ENCODE measurements around the gene ARFGAP1. TPM values are rescaled to one million over a fixed set of nuclear protein-coding genes. Genes with fewer than 3 reads are reported as not detected.

ARFGAP1 gene
- total RNA-seq, 1 donor from 2014 or later, result 60.8 TPM

DNA sequence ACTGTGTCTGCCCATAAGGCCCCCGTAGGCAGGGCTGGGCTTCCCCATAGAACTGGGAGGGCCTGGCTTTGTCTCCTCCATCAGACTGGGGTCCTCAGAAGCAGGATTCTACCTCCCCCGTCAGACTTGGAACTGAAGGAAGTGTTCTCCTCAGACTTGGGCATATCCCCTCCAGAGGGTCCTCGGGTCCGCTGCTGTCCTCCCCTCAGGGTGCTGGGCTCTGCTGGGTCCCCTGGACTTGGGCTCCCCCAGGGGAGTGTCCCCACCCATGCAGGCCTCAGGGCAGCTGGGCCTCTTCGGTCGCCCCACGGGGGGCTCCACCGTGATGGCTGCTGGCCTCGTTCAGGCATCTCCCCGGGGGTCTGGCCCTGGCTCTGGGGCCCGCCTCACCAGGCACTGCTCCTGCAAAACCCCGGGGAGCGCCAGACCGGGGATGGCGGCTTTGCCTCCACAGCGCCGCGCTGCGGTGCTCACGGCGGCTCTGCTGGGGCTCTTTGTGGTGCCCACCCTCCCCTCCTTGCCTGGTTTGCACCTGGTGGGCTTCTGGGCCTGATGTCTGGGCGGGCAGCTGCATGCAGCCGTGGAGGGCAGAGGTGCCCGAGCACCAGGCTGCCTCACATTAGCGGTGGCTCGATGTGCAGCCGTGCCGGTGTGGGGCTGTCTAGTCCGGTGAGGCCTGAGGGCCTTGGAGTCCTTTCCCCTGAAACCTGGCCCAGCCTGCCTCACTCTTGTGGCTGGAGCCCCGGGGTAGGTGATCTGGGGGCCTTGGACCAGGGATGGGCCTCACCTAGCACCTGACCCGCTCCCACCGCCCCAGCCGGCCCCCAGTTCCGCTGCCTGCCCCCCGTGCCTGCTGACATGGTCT is 34.3 kb downstream of the ARFGAP1 start:
- DNase-seq (ENCODE audit: low spot score), result no peak

DNA sequence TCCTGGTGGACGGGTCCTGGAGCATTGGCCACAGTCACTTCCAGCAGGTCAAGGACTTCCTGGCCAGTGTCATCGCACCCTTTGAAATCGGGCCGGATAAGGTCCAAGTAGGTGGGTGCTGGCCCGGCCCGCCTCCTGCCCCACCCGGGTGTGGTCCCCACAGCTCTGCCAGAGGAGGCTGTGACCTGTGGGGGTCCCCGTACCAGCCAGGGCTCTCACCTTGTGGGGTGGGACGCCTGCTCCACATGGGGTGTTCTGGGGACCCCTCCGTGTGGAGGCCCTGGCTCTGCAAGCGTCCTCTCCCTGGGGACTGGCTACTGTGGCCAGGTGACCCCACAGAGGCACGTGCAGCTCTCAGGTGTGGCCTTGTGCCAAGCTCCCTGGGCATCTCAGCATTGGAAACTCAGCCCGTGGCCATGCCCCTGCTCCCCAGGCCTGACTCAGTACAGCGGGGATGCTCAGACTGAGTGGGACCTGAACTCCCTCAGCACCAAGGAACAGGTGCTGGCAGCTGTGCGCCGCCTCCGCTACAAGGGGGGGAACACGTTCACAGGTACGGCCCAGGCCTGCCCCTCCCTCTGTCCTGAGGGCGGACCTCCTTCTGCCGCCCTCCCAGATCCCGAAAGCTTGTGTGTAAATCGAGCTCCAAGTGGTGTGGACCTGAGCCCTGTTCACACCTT is 35.1 kb downstream of the ARFGAP1 start:
- DNase-seq (ENCODE audit: low spot score), result no peak

DNA sequence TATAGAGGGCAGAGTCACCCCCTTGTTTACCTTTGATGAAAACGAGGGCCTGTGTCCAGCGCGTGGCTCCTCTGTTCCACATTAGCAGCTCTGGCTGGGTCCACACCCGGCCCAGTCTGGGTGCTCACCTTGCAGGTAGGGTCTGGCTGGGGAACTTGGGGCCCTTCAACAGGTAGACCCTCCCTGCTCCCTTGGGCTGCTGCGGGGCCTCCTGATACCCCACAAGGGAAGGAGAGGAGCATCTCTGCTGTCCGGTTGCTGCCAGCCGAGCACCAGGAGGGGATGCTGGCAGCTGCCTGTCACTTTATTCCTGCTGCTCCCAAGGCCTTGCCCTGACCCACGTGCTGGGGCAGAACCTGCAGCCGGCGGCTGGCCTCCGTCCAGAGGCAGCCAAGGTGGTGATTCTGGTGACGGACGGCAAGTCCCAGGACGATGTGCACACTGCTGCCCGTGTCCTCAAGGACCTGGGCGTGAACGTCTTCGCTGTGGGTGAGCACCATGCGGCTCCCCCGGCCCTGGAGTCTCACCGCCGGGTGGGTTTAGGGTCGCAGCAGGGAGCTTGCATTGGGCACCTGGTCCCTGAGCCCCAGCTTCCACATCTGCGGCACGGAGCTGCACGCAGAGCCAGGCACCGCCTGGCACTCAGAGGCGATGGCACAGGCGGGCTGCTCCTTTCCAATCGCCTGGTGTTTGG is 35.8 kb downstream of the ARFGAP1 start:
- DNase-seq (ENCODE audit: low spot score), result no peak

DNA sequence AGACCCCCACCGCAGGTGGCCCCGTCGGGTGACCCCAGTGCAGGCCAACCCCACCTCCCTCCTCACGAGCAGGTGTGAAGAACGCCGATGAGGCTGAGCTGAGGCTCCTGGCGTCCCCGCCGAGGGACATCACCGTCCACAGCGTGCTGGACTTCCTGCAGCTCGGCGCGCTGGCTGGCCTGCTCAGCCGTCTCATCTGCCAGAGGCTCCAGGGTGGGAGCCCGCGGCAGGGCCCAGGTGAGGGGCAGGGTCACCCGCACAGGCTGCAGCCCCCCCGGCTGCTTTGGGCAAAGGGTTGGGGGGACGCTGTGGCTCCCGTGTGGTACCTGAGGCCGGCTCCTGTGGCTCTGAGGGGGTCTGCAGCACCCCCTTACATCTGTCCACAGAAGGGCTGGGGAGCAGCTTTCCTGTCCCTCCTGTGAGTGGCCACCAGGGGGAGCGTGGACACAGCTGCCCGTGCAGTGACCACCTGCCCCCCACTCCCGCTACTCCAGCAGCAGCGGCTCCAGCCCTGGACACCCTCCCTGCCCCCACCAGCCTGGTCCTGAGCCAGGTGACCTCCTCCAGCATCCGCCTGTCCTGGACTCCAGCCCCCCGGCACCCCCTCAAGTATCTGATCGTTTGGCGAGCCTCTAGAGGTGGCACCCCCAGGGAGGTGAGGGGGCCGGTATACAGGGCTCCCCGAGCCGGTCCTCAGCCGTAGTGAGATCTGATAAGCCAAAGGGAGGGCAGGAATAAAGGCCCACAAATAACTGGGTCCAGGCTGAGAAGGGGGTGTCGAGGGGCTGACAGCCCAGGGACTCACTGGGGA is 36.9 kb downstream of the ARFGAP1 start:
- DNase-seq (ENCODE audit: low spot score), result no peak

DNA sequence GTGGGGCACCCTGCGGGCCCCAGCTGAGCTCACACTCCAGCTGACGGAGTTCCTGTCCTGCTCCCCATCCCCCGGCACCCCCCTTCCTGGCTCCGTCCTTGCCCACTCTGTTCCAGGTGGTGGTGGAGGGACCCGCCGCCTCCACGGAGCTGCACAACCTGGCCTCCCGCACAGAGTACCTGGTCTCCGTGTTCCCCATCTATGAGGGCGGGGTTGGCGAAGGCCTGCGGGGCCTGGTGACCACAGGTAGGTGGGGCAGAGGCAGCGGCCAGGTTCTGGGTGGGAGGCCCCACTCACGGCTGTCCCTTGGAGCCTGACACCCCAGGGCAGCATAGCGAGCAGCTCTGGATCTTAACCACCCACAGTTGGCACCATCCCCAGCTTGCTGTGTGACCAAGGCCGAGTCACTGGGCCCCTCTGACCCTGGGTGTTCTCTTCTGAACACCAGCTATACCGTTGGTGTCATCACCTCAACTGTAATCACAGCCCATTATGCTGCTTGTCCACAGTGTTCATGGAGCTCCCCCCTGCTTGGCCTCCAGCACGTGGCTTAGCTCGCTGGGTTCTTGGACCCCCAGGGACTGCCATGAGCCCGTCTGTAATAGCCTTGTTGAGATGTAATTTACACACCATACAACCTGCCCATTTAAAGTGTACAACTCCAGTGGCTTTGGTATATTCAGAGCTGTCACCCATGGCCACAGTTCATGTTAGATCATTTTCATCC is 37.8 kb downstream of the ARFGAP1 start:
- DNase-seq (ENCODE audit: low spot score), result no peak

DNA sequence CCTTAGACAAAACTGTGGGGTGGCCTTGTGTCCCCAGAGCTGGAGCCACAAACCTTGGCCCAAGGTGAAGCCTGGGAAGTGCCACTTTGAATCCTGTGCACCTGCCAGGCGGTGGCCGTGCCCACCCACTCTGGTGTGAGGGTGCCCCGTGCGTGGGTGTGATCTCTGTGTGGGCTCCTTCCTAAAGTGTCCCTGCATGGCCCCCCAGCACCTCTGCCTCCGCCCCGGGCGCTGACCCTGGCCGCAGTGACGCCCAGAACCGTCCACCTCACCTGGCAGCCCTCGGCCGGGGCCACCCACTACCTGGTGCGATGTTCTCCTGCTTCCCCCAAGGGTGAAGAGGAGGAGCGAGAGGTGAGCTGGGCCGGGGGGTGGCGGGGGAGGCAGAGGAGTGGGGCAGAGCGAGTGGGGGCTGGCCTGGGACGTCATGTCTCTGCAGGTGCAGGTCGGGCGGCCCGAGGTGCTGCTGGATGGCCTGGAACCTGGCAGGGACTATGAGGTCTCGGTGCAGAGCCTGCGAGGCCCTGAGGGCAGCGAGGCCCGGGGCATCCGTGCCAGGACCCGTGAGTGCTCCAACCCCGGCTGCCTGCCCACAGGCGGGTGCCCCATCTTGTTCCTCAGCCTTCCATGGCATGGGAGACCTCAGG is 38.7 kb downstream of the ARFGAP1 start:
- no peak for DNase-seq (ENCODE audit: low spot score)

DNA sequence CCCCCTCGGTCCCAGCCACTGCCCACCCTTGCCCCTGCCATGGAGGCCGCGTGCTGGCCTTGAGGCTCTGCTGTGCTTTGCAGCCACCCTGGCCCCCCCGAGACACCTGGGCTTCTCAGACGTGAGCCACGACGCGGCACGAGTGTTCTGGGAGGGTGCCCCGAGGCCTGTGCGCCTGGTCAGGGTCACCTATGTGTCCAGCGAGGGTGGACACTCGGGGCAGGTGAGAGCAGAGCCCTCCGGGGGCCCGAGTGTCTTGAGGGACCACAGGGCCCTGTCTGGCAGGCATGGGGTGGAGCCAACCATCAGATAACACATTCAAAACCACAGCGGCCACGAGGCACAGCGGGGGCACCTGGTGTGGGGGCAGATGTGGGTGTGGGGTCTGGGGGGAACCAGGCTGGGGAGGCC is 39.2 kb downstream of the ARFGAP1 start:
- no peak for DNase-seq (ENCODE audit: low spot score)

DNA sequence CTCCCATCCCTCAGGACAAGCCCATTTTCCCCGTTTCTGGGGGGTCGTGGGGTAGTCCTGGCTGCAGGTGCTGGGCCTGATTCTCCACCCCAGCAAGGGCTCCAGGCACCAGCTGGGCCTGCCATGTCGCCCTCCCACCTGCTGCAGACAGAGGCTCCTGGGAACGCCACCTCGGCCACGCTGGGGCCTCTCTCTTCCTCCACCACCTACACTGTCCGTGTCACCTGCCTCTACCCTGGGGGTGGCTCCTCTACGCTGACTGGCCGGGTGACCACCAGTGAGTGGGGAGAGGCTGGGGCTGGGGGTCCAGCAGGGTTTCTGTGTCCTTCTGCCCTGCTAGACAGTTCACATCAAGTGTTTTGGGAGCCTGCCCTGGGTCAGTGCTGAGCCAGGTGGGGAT is 39.7 kb downstream of the ARFGAP1 start:
- no peak for DNase-seq (ENCODE audit: low spot score)

DNA sequence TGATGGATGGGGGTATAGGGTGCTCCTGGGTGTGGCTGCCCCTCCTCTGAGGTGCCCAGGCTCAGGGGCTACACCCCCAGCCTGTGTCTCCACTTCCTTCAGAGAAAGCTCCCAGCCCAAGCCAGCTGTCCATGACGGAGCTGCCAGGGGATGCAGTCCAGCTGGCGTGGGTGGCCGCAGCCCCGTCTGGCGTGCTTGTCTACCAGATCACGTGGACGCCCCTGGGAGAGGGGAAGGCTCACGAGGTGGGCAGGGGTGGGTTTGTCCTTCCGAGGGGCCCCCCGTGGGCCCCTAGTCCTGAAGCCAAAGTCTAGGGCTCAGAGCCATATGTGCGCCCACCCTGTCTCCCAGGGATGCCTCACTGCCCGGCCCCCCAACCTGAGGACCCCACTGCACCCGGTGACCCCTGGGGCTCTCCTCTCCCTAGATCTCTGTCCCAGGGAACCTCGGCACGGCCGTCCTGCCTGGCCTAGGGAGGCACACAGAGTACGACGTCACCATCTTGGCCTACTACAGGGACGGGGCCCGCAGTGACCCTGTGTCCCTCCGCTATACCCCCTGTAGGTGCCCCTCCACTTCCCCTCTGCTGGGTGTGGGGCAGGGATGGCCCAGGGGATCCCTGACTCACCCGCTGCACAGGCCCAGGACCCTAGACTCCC is 40.2 kb downstream of the ARFGAP1 start:
- no peak for DNase-seq (ENCODE audit: low spot score)

DNA sequence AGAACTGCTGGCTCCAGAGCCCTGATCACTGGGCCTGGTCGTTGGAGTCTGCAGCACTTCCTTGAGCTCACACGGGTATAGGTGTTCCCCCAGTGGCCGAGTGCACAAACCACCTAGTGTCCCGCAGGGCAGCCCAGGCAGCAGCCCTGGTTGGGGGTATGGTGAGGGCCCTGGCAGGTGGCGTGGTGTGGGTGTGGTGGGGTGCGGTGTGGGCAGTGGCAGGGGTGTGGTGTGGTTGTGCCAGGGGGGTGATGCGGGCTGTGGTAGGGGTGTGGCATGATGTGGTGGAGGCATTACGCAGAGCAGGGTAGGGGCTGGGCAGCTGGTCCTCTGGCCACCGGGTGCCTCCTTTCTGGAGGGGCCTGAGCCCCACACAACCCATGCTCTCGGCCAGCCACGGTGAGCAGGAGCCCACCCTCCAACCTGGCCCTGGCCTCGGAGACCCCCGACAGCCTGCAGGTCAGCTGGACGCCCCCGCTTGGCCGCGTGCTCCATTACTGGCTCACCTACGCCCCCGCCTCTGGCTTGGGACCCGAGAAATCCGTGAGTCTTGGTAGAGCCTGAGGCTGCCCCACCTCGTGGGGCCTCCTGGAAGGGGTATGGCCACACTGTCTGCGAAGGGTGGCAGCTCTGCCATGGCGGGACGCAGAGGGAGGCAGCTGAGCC is 40.9 kb downstream of the ARFGAP1 start:
- no peak for DNase-seq (ENCODE audit: low spot score)

DNA sequence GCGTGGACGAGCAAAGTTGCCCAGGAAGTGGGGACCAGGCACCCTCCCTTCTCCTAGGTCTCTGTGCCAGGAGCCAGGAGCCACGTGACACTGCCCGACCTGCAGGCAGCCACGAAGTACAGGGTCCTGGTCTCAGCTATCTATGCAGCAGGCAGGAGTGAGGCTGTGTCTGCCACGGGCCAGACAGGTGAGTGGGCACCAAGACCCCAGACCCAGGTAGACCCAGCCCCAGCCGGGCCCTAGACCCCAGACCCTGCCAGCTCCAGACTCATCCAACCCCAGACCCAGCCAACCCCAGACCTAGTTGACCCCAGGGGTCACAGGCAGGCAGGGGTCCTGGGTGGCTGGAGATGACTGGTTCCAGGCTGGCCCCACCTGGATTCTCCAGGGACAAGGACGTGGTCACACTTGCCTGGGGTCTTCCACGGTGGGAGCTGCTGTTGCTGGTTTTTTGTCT is 41.4 kb downstream of the ARFGAP1 start:
- DNase-seq (ENCODE audit: low spot score), result no peak

DNA sequence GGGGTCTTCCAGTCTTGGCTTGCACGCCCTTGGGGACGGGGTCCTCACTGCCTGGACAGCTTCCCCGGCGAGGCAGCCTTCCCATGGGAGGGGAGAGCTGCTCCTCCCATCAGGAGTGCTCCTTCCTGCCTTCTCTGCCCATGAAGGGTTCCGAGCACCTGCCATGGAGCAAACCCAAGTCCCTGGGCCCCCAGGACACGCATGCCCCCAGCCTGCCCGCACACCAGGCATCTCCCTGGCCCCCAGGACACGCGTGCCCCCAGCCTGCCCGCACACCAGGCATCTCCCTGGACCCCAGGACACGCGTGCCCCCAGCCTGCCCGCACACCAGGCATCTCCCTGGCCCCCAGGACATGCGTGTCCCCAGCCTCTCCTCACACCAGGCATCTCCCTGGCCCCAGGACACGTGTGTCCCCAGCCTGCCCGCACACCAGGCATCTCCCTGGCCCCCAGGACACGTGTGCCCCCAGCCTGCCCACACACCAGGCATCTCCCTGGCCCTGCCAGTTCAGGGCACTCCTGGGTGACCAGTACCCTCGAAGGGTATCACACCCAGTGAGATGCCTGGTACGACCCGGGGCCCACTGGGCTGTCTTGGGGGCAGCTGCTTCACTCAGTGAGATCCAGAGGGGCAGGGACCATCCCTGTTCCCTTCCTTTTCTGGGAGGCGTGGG is 42.1 kb downstream of the ARFGAP1 start:
- no peak for DNase-seq (ENCODE audit: low spot score)

DNA sequence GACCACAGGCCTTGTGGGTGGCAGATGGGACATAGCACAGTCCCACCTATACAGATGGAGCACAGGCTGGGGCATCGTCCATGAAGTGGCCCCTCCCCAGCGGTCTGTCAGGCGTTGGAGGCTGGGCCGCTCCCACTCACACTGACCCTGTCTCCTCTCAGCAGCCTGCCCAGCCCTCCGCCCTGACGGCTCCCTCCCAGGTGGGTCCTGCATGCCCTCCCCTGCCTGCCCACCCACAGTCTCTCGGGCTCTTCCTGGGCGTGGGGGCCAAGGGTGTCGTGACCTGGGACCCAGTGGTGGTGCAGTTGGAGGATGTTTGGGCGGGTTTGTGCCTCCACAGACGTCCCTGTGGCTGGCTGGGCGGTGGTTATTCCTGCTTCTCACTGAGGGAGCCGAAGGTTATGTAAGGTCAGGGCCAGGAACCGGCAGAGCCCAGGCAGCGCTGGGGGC is 42.7 kb downstream of the ARFGAP1 start:
- no peak for DNase-seq (ENCODE audit: low spot score)

DNA sequence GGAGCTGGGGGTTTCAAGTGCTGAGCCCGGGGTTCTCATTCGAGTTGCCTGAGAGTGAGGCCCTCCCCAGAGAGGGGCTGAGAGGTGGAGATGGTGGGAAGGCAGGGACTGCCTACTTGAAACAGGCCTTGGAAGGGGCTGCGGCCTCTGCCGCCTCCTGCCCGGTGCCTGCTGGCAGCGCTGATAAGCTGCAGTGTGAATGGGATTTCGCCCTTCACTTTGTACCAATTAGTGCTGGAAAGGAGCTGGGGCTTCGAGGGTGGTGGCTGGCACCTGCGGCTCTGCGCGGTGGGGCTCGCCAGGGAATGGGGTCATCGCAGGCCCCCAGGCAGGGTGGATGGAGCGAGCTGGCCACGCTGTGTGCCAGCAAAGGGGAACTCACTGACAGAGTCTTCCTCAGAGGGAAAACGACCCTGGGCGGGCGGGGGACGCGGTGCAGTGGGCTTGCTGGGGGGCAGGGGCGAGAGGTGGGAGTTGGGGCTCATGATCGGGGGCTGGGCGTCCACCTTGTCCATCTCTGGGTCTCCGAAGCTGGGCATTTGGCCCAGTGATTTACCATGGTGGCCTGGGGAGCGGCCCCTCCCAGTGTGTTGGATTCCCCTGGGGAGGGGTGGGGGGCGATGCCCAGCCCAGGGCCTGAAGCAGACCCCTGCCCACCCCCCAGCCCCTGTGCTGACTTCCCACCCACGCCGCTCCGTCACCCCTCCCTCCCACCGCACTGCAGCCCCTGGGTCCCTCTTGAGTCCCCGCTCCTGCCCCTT is 43.3 kb downstream of the ARFGAP1 start:
- DNase-seq (ENCODE audit: low spot score), result no peak

DNA sequence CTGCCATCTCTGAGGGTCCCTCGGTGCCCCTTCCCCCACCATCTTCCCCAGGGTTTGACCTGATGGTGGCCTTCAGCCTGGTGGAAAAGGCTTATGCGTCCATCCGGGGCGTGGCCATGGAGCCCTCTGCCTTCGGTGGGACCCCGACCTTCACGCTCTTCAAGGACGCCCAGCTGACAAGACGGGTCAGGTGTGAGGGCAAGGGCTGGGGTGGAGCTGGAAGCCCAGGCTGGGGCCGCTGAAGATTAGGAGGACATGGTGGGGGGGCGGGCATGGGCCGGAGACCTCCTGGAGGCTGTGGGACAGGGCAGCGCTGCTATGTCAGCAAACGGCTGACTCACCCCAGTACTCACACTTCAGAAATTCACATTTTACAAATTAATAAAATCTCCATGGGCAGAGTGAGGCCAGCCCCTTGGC is 43.9 kb downstream of the ARFGAP1 start:
- DNase-seq (ENCODE audit: low spot score), result no peak

DNA sequence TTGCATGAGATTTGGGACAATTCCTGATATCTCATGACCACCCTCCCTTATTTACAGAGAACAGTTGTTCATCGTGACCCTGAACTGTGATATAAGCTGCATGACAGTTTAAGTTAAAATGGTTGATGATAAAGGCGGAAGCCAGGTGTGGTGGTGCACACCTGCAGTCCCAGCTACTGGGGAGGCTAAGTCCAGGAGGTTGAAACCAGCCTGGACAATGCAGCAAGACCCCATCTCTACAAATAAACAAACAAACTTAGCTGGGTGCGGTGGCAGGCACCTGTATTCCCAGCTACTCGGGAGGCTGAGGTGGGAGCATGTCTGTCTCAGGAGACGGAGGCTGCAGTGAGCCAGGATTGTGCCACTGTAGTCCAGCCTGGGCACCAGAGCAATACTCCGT is 44.4 kb downstream of the ARFGAP1 start:
- no peak for DNase-seq (ENCODE audit: low spot score)

DNA sequence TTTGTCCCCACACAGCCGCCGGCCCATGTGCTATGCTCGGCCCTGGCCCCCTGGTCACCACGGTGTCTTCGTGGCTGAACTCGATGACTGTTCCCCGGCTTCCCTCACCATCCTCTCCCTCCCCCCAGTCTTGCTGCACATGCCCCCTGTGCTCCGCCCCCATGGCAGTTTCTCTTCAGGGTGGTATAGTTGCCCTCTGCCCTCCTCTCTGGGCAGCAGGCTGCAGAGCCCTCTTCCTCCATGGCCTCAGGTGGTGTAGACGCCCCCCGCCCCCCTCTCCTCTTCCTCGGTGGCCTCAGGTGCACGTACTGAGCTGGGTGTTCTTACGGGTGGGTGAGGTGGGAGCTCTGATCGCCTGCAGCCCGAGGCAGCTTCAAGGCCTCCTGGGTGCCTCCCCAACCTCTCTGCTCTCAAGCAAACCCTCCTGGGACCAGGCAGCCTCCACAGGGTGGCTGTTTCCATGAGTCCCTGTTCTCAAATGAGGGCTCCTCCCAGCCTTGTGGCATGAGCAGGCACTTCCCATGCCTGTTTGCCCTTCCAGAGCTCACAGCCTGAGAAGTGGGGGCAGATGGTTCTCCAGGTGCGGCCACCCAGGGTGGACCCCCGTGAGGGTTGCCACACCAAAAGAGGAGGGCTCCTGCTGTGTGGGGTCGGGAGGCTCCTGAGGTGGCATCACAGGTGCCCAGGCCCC is 45.1 kb downstream of the ARFGAP1 start:
- no peak for DNase-seq (ENCODE audit: low spot score)
